Hepatocyte (in vitro differentiated cells): ENCODE measurements around the gene GALE. TPM values are rescaled to one million over a fixed set of nuclear protein-coding genes. Genes with fewer than 3 reads are reported as not detected.
A peak's percentile ranks its signal among the peaks of the same experiment; 100 is the strongest.

Experiments
- DNase-seq: peaks from one replicate; pipeline ENCODE4 v3.0.0-alpha.2; 2016; ENCODE audit warnings: low spot score
- H2AFZ ChIP-seq: fragments of 200-600 bp; sonication (generic); 2 replicates; pipeline ENCODE4 v1.6.0; 2016; ENCODE audit warnings: antibody characterized with exemption, mild to moderate bottlenecking
- H3K27ac ChIP-seq: fragments of 200-600 bp; sonication (generic); 2 replicates; pipeline ENCODE4 v1.5.1; 2016; ENCODE audit warnings: mild to moderate bottlenecking
- H3K27me3 ChIP-seq: fragments of 200-600 bp; sonication (generic); 2 replicates; pipeline ENCODE4 v1.6.1; 2016
- H3K36me3 ChIP-seq: fragments of 200-600 bp; sonication (generic); replicated peaks from 2 replicates; pipeline ENCODE4 v1.5.1; 2016; ENCODE audit warnings: low read depth; ENCODE audit not compliant: insufficient read depth
- H3K4me1 ChIP-seq: fragments of 200-600 bp; sonication (generic); 2 replicates; pipeline ENCODE4 v1.5.1; 2016; ENCODE audit warnings: mild to moderate bottlenecking, moderate library complexity; ENCODE audit not compliant: insufficient read depth
- H3K4me2 ChIP-seq: fragments of 200-600 bp; sonication (generic); 2 replicates; pipeline ENCODE4 v1.6.0; 2016
- H3K4me3 ChIP-seq: fragments of 200-600 bp; sonication (generic); 2 replicates; pipeline ENCODE4 v1.5.1; 2016; ENCODE audit warnings: mild to moderate bottlenecking
- H3K79me2 ChIP-seq: fragments of 200-600 bp; sonication (generic); 2 replicates; pipeline ENCODE4 v1.6.0; 2017; ENCODE audit warnings: mild to moderate bottlenecking
- H3K9me2 ChIP-seq: fragments of 200-600 bp; sonication (generic); replicated peaks from 2 replicates; pipeline ENCODE4 v1.6.0; 2017; ENCODE audit warnings: mild to moderate bottlenecking; ENCODE audit not compliant: insufficient read depth
- H3K9me3 ChIP-seq: fragments of 200-600 bp; sonication (generic); 2 replicates; pipeline ENCODE4 v1.5.1; 2016; ENCODE audit warnings: low read depth, mild to moderate bottlenecking
- H4K20me1 ChIP-seq: fragments of 200-600 bp; sonication (generic); 2 replicates; pipeline ENCODE4 v1.6.0; 2016; ENCODE audit warnings: mild to moderate bottlenecking; ENCODE audit not compliant: insufficient read depth, poor library complexity, severe bottlenecking
- EZH2 ChIP-seq: fragments of 200-600 bp; sonication (generic); IDR thresholded peaks from 2 replicates; pipeline ENCODE4 v1.6.1; 2016; ENCODE audit warnings: antibody characterized with exemption, mild to moderate bottlenecking, borderline replicate concordance
- EZH2phosphoT487 ChIP-seq: fragments of 200-600 bp; sonication (generic); IDR thresholded peaks from one replicate; pipeline ENCODE4 v1.6.1; 2018; ENCODE audit warnings: antibody characterized with exemption, mild to moderate bottlenecking, low read depth, moderate library complexity; ENCODE audit not compliant: unreplicated experiment, severe bottlenecking
- WGBS: methylation state at CpG from one replicate; pipeline ENCODE4 v1.1.6; 2016; ENCODE audit warnings: low lambda C conversion rate; ENCODE audit errors: missing lambda C conversion rate; 5-methylcytosine and 5-hydroxymethylcytosine counted together
- polyA plus RNA-seq: library from polyadenylated mRNA; unstranded; fragments of >200 nt; fragmentation: Nextera tagmentation; extraction: Ambion mirVana; gene quantifications from 2 replicates; pipeline ENCODE4 v1.2.1, GENCODE V29; 2016
- total RNA-seq: library from RNA; depleted of rRNA; stranded (reverse); fragments of >200 nt; gene quantifications from 2 replicates; pipeline ENCODE4 v1.2.3, GENCODE V29; 2014
- TF ChIP-seq, protein P1 (sequence below): fragments of 200-600 bp; sonication (generic); IDR thresholded peaks from 2 replicates; pipeline ENCODE4 v1.5.1; 2016; ENCODE audit warnings: antibody characterized with exemption, mild to moderate bottlenecking; ENCODE audit not compliant: poor library complexity

The GALE gene
- total and polyA plus RNA-seq, 2 experiments from 2014 or later = 89.9 to 114 TPM

DNA sequence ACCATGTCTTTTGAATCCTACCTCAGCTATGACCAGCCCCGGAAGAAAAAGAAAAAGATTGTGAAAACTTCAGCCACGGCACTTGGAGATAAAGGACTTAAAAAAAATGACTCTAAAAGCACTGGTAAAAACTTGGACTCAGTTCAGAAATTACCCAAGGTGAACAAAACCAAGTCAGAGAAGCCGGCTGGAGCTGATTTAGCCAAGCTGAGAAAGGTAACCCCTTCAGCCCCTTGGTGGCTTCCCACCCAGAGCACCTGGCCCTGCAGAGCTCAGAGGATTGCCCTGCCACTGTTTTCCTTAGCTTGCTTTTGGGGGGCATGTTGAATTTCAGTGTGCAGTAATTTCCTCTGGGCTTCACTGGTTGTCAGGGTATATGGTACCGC lies 48.7 kb downstream of the GALE start:
- Histone ChIP-seq H3K4me3 (no peak overlapping the region), H3K4me2 (no peak overlapping the region), H3K27me3 (no peaks in the 10 kb centered on the region), H2AFZ (no peak overlapping the region), H4K20me1 (peaks cover 30% of the 10 kb centered on the region), H3K9me3 (no peaks in the 10 kb centered on the region), H3K9me2 (no peaks in the 10 kb centered on the region), H3K36me3 (peaks cover 7% of the 10 kb centered on the region), H3K4me1 (no peaks in the 10 kb centered on the region), H3K79me2 (peaks cover 51% of the 10 kb centered on the region), H3K27ac (no peak overlapping the region)
- no peak for TF ChIP-seq EZH2
- TF ChIP-seq EZH2phosphoT487 = no peak
- TF ChIP-seq, protein P1, sequence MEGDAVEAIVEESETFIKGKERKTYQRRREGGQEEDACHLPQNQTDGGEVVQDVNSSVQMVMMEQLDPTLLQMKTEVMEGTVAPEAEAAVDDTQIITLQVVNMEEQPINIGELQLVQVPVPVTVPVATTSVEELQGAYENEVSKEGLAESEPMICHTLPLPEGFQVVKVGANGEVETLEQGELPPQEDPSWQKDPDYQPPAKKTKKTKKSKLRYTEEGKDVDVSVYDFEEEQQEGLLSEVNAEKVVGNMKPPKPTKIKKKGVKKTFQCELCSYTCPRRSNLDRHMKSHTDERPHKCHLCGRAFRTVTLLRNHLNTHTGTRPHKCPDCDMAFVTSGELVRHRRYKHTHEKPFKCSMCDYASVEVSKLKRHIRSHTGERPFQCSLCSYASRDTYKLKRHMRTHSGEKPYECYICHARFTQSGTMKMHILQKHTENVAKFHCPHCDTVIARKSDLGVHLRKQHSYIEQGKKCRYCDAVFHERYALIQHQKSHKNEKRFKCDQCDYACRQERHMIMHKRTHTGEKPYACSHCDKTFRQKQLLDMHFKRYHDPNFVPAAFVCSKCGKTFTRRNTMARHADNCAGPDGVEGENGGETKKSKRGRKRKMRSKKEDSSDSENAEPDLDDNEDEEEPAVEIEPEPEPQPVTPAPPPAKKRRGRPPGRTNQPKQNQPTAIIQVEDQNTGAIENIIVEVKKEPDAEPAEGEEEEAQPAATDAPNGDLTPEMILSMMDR = no peak
- DNase-seq = no peak
- 93% methylated on average over 4 of the region's 4 CpGs for WGBS

DNA sequence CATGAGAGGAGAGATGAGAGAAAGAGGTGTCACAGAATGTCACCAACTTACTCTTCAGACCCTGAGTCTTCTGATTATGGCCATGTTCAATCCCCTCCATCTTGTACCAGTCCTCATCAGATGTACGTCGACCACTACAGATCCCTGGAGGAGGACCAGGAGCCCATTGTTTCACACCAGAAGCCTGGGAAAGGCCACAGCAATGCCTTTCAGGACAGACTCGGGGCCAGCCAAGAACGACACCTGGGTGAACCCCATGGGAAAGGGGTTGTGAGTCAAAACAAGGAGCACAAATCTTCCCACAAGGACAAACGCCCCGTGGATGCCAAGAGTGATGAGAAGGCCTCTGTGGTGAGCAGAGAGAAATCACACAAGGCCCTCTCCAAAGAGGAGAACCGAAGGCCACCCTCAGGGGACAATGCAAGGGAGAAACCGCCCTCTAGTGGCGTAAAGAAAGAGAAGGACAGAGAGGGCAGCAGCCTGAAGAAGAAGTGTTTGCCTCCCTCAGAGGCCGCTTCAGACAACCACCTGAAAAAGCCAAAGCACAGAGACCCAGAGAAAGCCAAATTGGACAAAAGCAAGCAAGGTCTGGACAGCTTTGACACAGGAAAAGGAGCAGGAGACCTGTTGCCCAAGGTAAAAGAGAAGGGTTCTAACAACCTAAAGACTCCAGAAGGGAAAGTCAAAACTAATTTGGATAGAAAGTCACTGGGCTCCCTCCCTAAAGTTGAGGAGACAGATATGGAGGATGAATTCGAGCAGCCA lies 49.3 kb downstream of the GALE start:
- Histone ChIP-seq H3K9me3 (no peaks in the 10 kb centered on the region), H3K4me2 (no peak overlapping the region), H3K27me3 (no peaks in the 10 kb centered on the region), H3K4me3 (no peak overlapping the region), H3K9me2 (no peaks in the 10 kb centered on the region), H3K27ac (no peak overlapping the region), H3K79me2 (peaks cover 57% of the 10 kb centered on the region), H3K36me3 (peaks cover 7% of the 10 kb centered on the region), H3K4me1 (no peaks in the 10 kb centered on the region), H4K20me1 (peaks cover 33% of the 10 kb centered on the region), H2AFZ (no peak overlapping the region)
- TF ChIP-seq, protein P1 = peak; percentile 61
- TF ChIP-seq EZH2phosphoT487 = no peak
- no peak for TF ChIP-seq EZH2
- DNase-seq = peak; percentile 80
- WGBS = 75% methylated on average over 11 of the region's 11 CpGs

DNA sequence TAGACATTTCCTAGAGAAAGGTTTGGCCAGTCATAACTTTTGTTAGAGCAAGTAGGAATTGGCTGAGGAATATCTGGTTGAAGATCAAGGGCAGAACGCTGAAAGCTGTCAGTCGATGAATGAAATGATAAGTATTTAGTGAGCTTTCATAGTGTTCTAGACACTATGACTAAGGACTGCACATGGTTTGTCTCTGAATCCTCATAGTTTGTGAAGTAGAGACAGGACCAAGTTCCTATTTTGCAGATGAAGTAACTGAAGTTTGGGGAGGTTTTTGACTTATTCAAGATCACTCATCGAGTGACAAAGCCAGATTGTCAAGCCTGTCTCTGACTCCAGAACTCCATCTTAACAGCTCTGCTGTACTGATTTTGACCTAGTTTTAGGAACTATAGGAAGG lies 52.5 kb downstream of the GALE start:
- peaks cover 85% of the 10 kb centered on the region for H3K79me2 ChIP-seq
- H3K4me1 ChIP-seq = peaks cover 11% of the 10 kb centered on the region
- no peak for DNase-seq
- no peaks in the 10 kb centered on the region for H3K9me2 ChIP-seq
- no peak overlapping the region for H3K27ac ChIP-seq
- H3K27me3 ChIP-seq = no peaks in the 10 kb centered on the region
- H4K20me1 ChIP-seq = peaks cover 51% of the 10 kb centered on the region
- TF ChIP-seq EZH2 (no peak), EZH2phosphoT487 (no peak)
- TF ChIP-seq, protein P1 = no peak
- H2AFZ ChIP-seq = no peak overlapping the region
- no peak overlapping the region for H3K4me3 ChIP-seq
- 91% methylated on average over 3 of the region's 3 CpGs for WGBS
- H3K9me3 ChIP-seq = no peaks in the 10 kb centered on the region
- H3K4me2 ChIP-seq = no peak overlapping the region
- H3K36me3 ChIP-seq = peaks cover 7% of the 10 kb centered on the region

Other genes with a start within 250 kb of the GALE start
- gene ID3, start 241.3 kb downstream of the GALE start, total RNA-seq = 155 and 186 TPM in 2 replicates
- gene ID3, start 241.3 kb downstream of the GALE start, polyA plus RNA-seq = 314 and 336 TPM in 2 replicates
- 828 and 862 TPM in 2 replicates for gene RPL11, start 108.9 kb downstream of the GALE start, total RNA-seq
- 526 and 593 TPM in 2 replicates for gene RPL11, start 108.9 kb downstream of the GALE start, polyA plus RNA-seq
- gene ELOA, start 57.3 kb downstream of the GALE start, total RNA-seq = 25.6 and 28.3 TPM in 2 replicates
- 26.0 and 27.0 TPM in 2 replicates for gene ELOA, start 57.3 kb downstream of the GALE start, polyA plus RNA-seq
- gene PITHD1, start 22.3 kb downstream of the GALE start, total RNA-seq = 45.1 and 49.4 TPM in 2 replicates
- gene PITHD1, start 22.3 kb downstream of the GALE start, polyA plus RNA-seq = 28.4 and 29.3 TPM in 2 replicates
- 73.2 and 108 TPM in 2 replicates for gene LYPLA2, start 9.6 kb downstream of the GALE start, total RNA-seq
- 162 and 163 TPM in 2 replicates for gene LYPLA2, start 9.6 kb downstream of the GALE start, polyA plus RNA-seq
- 78.5 and 87.5 TPM in 2 replicates for gene HMGCL, start 24.7 kb upstream of the GALE start, total RNA-seq
- gene HMGCL, start 24.7 kb upstream of the GALE start, polyA plus RNA-seq = 79.0 and 90.7 TPM in 2 replicates
- gene FUCA1, start 67.5 kb upstream of the GALE start, total RNA-seq = 59.0 and 69.4 TPM in 2 replicates
- gene FUCA1, start 67.5 kb upstream of the GALE start, polyA plus RNA-seq = 55.3 and 74.2 TPM in 2 replicates
- gene CNR2, start 112.6 kb upstream of the GALE start, total RNA-seq = not detected in 2 replicates
- gene CNR2, start 112.6 kb upstream of the GALE start, polyA plus RNA-seq = not detected in 2 replicates
- 107 and 122 TPM in 2 replicates for gene PNRC2, start 159.1 kb upstream of the GALE start, total RNA-seq
- 65.8 and 75.4 TPM in 2 replicates for gene PNRC2, start 159.1 kb upstream of the GALE start, polyA plus RNA-seq
- gene SRSF10, start 179.6 kb upstream of the GALE start, total RNA-seq = 125 and 127 TPM in 2 replicates
- 113 and 131 TPM in 2 replicates for gene SRSF10, start 179.6 kb upstream of the GALE start, polyA plus RNA-seq